Stimulated activated CD4-positive, alpha-beta T cell treated with anti-CD3 and anti-CD28 coated beads, Interleukin-4, amount 100 ng/mL, for 4 hours (primary cell): ENCODE results near the gene BICD1.

ENCODE experiments used
- DNase-seq, 2 experiments: peaks; one replicate each; pipeline ENCODE4 v3.0.0-alpha.2; 2020

BICD1 gene

DNA sequence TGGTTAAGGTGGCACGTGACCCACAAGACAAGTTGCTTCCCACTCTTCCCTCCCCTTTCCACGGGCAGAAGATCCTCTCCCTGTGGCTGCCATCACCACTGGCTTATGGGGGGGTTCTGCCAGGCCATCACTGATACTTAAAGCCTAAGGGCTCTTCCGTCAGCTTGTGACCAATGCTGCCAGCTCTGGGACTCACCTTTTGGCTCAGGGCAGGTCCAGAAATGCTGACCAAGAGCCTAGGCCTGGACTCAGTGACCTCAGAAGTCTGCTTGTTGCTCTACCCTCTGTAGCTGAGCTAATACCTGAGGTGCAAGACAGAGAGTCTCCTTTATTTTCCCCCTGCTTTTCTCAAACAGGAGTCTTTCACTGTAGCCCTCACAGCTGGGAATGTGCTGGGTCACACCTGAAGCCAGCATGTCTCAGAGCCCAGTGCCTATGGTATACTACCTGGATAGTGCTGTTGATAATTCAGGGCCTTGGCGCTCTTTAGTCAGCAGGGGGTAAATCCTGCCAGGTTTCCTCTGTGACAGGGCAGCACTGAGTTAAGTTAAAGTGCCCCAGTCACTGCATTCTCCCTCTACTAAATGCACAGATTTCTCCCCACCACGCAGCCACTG, 312.4 kb downstream of the BICD1 start:
- no peak for DNase-seq

DNA sequence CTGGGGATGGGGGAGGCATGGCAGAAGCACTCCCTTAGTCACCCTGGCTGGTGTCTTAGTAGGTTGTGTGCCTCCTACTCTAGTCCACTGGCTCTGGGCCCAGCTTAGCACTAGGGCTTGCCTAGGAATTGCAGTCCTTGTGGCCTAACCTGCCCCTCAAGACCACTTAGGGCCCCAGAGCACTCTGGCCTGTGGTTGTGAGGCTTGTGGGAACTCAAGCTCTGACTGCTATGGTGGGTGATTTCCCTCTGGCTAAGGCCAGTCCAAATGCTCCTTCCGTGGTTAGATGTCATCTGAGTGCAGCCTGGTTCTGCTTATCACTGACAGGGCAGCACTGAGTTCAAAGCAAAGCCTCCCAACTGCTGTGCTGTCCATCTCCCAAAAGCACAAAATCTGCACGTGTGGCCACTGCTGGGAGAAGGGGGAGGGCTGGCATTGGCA, 312.9 kb downstream of the BICD1 start:
- no peak for DNase-seq

DNA sequence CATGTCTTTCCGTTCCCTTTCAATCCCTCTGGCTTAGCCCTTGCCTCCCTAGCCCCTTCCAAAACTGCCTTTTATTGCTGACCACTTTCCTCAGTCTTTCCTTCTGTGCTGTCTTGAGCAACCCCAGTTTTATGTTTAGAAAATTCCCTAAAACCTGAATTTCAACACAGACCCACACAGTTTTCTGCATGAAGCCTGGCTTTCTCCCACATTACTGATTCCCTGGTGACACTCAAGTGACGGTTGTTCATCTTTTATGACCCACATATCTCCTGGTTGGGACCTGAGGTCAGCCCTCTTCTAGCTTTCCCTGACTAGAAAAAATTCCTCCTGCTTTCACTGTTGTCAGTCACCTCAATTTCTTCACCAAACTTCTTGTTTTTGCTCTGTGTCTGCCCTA, 313.7 kb downstream of the BICD1 start:
- no peak for DNase-seq

DNA sequence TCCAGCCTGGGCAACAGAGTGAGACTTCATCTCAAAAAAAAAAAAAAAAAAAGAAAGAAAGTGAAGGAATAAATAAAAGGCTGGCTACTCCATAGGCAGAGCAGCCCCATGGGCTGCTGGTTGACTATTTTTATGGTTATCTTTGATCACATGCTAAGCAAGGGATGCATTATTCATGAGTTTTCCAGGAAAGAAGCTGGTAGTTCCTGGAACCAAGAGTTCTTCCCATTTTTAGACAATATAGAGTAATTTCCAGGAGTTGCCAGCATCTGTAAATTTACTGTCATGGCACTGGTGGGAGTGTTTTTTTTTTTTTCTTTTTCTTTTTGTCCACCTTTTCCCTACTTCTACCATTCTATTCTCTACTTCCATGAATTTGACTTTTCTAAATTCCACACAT, 316.9 kb downstream of the BICD1 start:
- no peak for DNase-seq

DNA sequence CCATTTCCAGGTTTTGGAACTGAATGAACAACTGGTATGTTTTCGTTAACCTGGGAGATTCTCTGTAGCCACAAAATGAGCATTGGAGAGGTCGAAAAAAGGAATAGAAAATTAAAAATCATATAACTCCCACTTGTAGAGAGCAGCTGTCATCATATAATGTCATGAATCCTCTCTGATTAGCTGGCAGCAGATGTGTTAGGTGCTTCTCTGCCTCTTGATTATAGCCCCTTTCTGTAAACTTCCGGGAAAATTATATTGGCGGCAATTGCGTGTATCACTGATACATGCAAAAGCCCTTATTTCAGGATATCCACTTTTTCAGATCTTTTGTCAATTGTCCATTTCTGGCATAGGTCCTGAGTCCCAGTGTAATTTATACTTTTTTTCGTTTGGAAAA, 324.4 kb downstream of the BICD1 start:
- DNase-seq = no peak
